SU-DHL-6 (cell line): ENCODE results near the gene NTMT1.

Experiments
- CTCF ChIP-seq: fragments of 200-600 bp; sonication (generic); IDR thresholded peaks from one replicate; pipeline ENCODE4 v1.5.1; 2017; ENCODE audit warnings: antibody characterized with exemption, mild to moderate bottlenecking, low read length, moderate library complexity; ENCODE audit not compliant: insufficient read depth, poor library complexity, severe bottlenecking
- EZH2phosphoT487 ChIP-seq: fragments of 200-600 bp; sonication (generic), shearing (Covaris generic); conservative IDR thresholded peaks from 2 replicates; pipeline ENCODE4 v1.6.1; 2018; ENCODE audit warnings: mild to moderate bottlenecking, antibody characterized with exemption, low read length, moderate library complexity, mixed read lengths

DNA sequence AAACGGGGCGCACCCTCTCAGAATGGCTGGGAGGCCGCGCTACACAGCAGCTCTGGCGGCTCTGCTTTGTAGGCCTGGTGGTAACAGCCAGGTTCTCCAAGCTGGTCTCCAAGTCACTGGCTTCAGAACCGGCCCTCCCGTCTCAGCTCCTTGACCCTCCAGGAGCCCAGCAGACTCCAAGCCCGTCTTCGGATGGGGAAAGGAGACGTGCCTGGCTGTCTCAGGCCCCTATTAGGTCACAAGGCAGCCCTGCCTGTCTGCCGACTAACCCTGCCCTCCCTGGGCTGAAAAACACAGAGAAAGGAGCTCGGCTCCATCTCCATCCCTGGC lies 13.8 kb downstream of the NTMT1 start:
- no peak for TF ChIP-seq CTCF
- TF ChIP-seq EZH2phosphoT487 = no peak
